ENCODE measurements around the gene RPS6KA2.

RPS6KA2 gene

DNA sequence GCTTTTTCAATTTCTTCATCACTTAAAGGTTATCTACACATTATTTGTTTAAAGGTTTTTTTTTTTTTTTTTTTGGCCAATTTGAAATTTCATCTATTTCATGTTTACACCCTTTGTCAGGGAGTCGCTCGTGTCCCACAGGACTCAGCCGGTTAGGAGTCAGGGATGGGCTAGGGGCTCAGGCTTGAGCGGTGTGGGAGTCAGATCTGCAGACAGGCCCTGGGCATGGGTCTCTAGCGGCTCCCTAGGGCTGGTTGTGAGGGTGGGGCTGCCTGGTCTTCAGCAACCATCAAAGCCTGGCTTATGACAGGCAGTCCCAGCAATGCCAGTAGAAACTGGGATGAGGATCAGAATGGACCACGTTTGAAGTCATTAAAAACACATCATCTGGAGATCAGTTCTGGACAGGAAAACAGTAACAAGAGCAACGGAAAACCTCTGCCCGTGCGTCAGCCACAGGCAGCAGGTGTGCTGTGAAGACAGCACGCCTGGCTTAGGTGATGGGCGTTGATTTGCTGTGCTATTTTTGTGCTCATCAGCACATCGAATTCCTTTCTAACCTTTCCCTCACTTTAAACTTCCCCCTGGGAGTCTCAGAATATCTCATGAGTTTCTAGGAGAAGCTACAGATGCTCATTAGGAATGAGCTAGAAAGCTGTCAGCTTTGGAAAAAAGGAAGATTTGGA lies 153.0 kb downstream of the RPS6KA2 start:
- no peaks in the 10 kb centered on the region for H3K9me3 Mint-ChIP-seq
- no peaks in the 10 kb centered on the region for H3K36me3 Mint-ChIP-seq (ENCODE audit: low read depth)
- H3K4me1 Mint-ChIP-seq = peaks cover 7% of the 10 kb centered on the region
- H3K27me3 Mint-ChIP-seq (ENCODE audit: low read depth) = peaks cover 14% of the 10 kb centered on the region
- TF ChIP-seq, protein P1, sequence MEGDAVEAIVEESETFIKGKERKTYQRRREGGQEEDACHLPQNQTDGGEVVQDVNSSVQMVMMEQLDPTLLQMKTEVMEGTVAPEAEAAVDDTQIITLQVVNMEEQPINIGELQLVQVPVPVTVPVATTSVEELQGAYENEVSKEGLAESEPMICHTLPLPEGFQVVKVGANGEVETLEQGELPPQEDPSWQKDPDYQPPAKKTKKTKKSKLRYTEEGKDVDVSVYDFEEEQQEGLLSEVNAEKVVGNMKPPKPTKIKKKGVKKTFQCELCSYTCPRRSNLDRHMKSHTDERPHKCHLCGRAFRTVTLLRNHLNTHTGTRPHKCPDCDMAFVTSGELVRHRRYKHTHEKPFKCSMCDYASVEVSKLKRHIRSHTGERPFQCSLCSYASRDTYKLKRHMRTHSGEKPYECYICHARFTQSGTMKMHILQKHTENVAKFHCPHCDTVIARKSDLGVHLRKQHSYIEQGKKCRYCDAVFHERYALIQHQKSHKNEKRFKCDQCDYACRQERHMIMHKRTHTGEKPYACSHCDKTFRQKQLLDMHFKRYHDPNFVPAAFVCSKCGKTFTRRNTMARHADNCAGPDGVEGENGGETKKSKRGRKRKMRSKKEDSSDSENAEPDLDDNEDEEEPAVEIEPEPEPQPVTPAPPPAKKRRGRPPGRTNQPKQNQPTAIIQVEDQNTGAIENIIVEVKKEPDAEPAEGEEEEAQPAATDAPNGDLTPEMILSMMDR (IDR thresholded peaks at IDR 0.05; ENCODE audit: unreplicated experiment in 3 of 3) = no peak
- H3K27ac Mint-ChIP-seq = no peak overlapping the region
- no peak overlapping the region for H3K4me3 Mint-ChIP-seq

DNA sequence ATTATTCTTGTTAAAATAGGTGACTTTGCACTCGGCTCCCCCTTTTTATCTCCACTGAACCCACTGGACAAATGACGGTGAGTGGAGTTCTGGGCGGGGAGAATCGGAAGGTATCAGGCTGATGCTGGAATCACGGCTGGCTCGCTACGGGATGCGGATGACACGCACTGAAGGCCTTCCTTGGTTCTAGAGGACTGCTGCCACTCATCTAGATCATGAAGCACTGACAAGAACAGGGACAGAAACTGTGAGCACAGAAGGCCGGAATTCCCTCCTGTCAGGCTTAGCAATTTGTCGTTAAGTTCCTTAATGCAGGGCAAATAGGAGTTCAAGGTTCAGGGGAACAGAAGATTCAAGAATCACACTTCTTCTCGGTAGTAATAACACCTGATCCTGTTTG lies 154.4 kb downstream of the RPS6KA2 start:
- TF ChIP-seq, protein P1 (IDR thresholded peaks at IDR 0.05; ENCODE audit: unreplicated experiment in 3 of 3) = no peak
- peaks cover 10% of the 10 kb centered on the region for H3K27me3 Mint-ChIP-seq (ENCODE audit: low read depth)
- H3K4me3 Mint-ChIP-seq = no peak overlapping the region
- peaks cover 7% of the 10 kb centered on the region for H3K4me1 Mint-ChIP-seq
- H3K36me3 Mint-ChIP-seq (ENCODE audit: low read depth) = no peaks in the 10 kb centered on the region
- no peak overlapping the region for H3K27ac Mint-ChIP-seq
- H3K9me3 Mint-ChIP-seq = no peaks in the 10 kb centered on the region

DNA sequence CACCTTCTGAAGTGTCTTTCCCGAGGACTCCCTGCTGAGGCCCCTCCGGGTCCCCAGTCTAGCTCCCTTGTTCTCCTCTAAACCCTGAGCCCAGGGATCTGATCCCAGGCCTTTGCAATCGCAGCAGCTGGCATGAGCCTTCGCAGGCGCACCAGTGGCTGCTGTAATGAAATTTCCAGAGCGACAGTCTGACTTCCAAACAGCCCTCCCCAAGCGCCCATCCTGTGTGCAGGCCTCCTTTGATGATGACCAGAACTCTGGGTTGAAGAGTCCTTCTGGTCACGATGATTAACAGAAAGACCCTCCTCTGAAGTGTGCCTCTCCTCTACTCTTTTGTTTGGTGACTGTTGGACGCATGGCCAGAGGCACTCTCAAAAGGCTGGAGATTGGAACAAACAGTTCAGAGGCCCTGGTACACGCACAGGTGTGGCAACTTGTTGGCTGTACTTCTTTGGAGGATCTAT lies 155.2 kb downstream of the RPS6KA2 start:
- Mint-ChIP-seq H3K27ac (no peak overlapping the region), H3K9me3 (no peaks in the 10 kb centered on the region), H3K4me3 (no peak overlapping the region), H3K4me1 (peaks cover 7% of the 10 kb centered on the region), H3K36me3 (ENCODE audit: low read depth) (no peaks in the 10 kb centered on the region), H3K27me3 (ENCODE audit: low read depth) (peaks cover 9% of the 10 kb centered on the region)
- TF ChIP-seq, protein P1 (IDR thresholded peaks at IDR 0.05; ENCODE audit: unreplicated experiment in 3 of 3) = no peak

DNA sequence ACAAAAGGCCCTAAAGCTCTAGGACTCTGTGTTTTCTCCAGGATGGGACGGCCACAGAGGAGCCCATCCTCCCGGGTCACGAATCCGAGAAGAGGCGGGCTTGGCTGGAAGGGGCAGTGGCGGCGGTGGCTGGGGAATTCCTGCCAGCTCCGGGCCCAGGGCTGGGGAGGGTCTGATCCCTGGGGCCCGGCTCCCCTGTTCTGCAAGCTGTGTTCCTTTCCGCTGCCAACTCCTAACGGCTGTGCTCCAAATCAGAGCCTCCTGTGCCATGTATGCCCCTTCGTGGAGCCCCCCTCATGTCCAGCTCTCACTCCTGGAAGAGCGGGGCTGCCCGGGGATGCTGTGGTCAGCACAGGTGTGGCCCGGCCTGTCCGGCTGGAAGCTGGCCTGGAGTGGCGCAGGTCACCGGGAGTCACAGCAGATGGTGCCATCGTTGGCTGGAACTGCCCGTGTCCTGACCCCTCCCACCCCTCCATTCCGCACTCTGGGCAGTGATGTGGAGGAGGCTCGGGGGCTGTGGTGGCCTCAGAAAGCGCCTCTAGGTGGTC lies 156.1 kb downstream of the RPS6KA2 start:
- peaks cover 10% of the 10 kb centered on the region for H3K27me3 Mint-ChIP-seq (ENCODE audit: low read depth)
- no peak overlapping the region for H3K27ac Mint-ChIP-seq
- peaks cover 7% of the 10 kb centered on the region for H3K4me1 Mint-ChIP-seq
- H3K9me3 Mint-ChIP-seq = no peaks in the 10 kb centered on the region
- H3K4me3 Mint-ChIP-seq = no peak overlapping the region
- no peaks in the 10 kb centered on the region for H3K36me3 Mint-ChIP-seq (ENCODE audit: low read depth)
- TF ChIP-seq, protein P1 (IDR thresholded peaks at IDR 0.05; ENCODE audit: unreplicated experiment in 3 of 3) = no peak

DNA sequence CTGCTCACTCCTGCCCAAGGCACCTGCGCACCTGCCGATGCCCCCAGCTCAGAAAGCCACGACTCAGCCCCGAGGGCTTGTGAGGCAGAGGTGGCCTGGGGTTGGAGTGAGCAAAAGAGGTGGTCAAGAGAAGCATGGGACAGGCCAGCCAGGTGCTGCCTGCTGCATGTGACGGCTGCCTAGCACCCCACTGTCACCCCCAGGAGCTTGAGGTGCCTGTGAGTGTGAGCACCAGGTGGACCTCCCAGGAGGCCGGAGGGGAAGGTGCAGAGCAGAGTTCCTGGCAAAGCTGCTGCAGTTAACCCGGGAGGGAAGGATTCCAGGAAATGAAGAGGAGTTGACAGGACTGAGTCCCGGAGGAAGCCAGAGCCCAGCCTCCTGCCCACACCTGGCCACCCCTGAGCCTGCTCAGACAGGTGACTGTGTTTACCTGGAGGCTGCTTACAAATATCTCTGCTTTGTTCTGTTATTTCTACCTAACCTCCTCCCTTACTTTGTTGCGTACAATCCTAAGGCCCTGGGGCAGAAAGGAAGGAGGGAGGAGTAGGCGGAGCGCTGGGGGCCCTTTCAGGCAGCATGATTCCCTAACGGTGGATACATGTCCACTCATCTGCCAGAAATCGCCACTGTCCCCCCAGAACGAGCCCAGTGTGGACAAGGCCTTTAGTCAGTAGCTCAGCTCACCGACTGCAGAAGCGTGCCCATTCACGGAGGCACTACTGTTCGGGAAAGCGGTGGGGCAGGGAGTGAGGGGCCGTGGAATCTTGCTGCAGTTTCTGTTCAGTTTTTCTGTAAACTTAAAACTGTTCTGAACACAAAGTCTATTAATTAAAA lies 156.8 kb downstream of the RPS6KA2 start:
- Mint-ChIP-seq H3K27ac (no peak overlapping the region), H3K4me3 (no peak overlapping the region), H3K9me3 (no peaks in the 10 kb centered on the region), H3K27me3 (ENCODE audit: low read depth) (peaks cover 11% of the 10 kb centered on the region), H3K4me1 (peaks cover 7% of the 10 kb centered on the region), H3K36me3 (ENCODE audit: low read depth) (no peaks in the 10 kb centered on the region)
- TF ChIP-seq, protein P1 (IDR thresholded peaks at IDR 0.05; ENCODE audit: unreplicated experiment in 3 of 3) = no peak
